Measurements from ENCODE around the gene FAM170B.
A peak's percentile ranks its signal among the peaks of the same experiment; 100 is the strongest.

The FAM170B gene

GRCh38 chr10:49168831-49169500 lies 35.1 kb upstream of the FAM170B start:
- ATAC-seq (no peak), DNase-seq (no peak)

- DNase-seq (no peak), ATAC-seq (no peak)
Measured at GRCh38 chr10:49168171-49168540, 34.3 kb upstream of the FAM170B start.

- ATAC-seq = no peak
- DNase-seq = no peak
Measured at GRCh38 chr10:49167425-49168170, 33.8 kb upstream of the FAM170B start.

GRCh38 chr10:49166484-49167400 lies 32.9 kb upstream of the FAM170B start:
- ATAC-seq = no peak
- no peak for DNase-seq

- no peak for DNase-seq
- ATAC-seq = no peak
Measured at GRCh38 chr10:49165821-49166483, 32.1 kb upstream of the FAM170B start.

- DNase-seq = no peak
- ATAC-seq = no peak
Measured at GRCh38 chr10:49165259-49165658, 31.4 kb upstream of the FAM170B start.

- DNase-seq = peak; percentile 52
- ATAC-seq = peak; percentile 75
Measured at GRCh38 chr10:49164559-49165188, 30.9 kb upstream of the FAM170B start.

- DNase-seq (no peak), ATAC-seq (no peak)
Measured at GRCh38 chr10:49163741-49164140, 29.9 kb upstream of the FAM170B start.

GRCh38 chr10:49162761-49163310 lies 29.0 kb upstream of the FAM170B start:
- ATAC-seq = no peak
- DNase-seq = no peak

- DNase-seq (no peak), ATAC-seq (no peak)
Measured at GRCh38 chr10:49162063-49162462, 28.2 kb upstream of the FAM170B start.

- no peak for ATAC-seq
- DNase-seq = no peak
Measured at GRCh38 chr10:49161411-49161997, 27.7 kb upstream of the FAM170B start.

- ATAC-seq (no peak), DNase-seq (no peak)
Measured at GRCh38 chr10:49160814-49161213, 27.0 kb upstream of the FAM170B start.

- no peak for ATAC-seq
- DNase-seq = no peak
Measured at GRCh38 chr10:49160110-49160509, 26.3 kb upstream of the FAM170B start.

GRCh38 chr10:49158915-49159314 lies 25.1 kb upstream of the FAM170B start:
- DNase-seq (no peak), ATAC-seq (no peak)

GRCh38 chr10:49158404-49158803 lies 24.6 kb upstream of the FAM170B start:
- DNase-seq = no peak
- ATAC-seq = no peak

- ATAC-seq = no peak
- no peak for DNase-seq
Measured at GRCh38 chr10:49157229-49157628, 23.4 kb upstream of the FAM170B start.

- no peak for DNase-seq
- no peak for ATAC-seq
Measured at GRCh38 chr10:49154641-49155040, 20.8 kb upstream of the FAM170B start.

GRCh38 chr10:49153971-49154370 lies 20.1 kb upstream of the FAM170B start:
- DNase-seq (no peak), ATAC-seq (no peak)

GRCh38 chr10:49153115-49153514 lies 19.3 kb upstream of the FAM170B start:
- DNase-seq (no peak), ATAC-seq (no peak)

GRCh38 chr10:49152663-49153062 lies 18.8 kb upstream of the FAM170B start:
- DNase-seq = no peak
- ATAC-seq = no peak

GRCh38 chr10:49152037-49152436 lies 18.2 kb upstream of the FAM170B start:
- DNase-seq = no peak
- ATAC-seq = no peak
